Measurements from ENCODE around the gene PTP4A2.

Gene PTP4A2

GRCh38 chr1:31883357-31883942 is 54.7 kb downstream of the PTP4A2 start:
- DNase-seq: no peak

- no peak for DNase-seq
Measured at GRCh38 chr1:31881688-31882000, 56.5 kb downstream of the PTP4A2 start.

GRCh38 chr1:31880957-31881687 is 57.0 kb downstream of the PTP4A2 start:
- DNase-seq: no peak

- no peak for DNase-seq
Measured at GRCh38 chr1:31879981-31880608, 58.1 kb downstream of the PTP4A2 start.

GRCh38 chr1:31878058-31878457 is 60.1 kb downstream of the PTP4A2 start:
- DNase-seq: no peak

GRCh38 chr1:31877544-31877943 is 60.6 kb downstream of the PTP4A2 start:
- DNase-seq: no peak

GRCh38 chr1:31875636-31876236 is 62.4 kb downstream of the PTP4A2 start:
- DNase-seq: no peak

GRCh38 chr1:31874942-31875341 is 63.2 kb downstream of the PTP4A2 start:
- DNase-seq: no peak

- DNase-seq: peak; percentile 5
Measured at GRCh38 chr1:31872658-31873636, 65.2 kb downstream of the PTP4A2 start.

- no peak for DNase-seq
Measured at GRCh38 chr1:31871703-31872102, 66.5 kb downstream of the PTP4A2 start.

- DNase-seq: no peak
Measured at GRCh38 chr1:31870086-31870736, 68.0 kb downstream of the PTP4A2 start.

- DNase-seq: no peak
Measured at GRCh38 chr1:31869449-31869848, 68.7 kb downstream of the PTP4A2 start.

GRCh38 chr1:31868862-31869261 is 69.3 kb downstream of the PTP4A2 start:
- no peak for DNase-seq

GRCh38 chr1:31867546-31867945 is 70.6 kb downstream of the PTP4A2 start:
- DNase-seq: no peak

GRCh38 chr1:31866450-31867032 is 71.6 kb downstream of the PTP4A2 start:
- no peak for DNase-seq

GRCh38 chr1:31865728-31866449 is 72.3 kb downstream of the PTP4A2 start:
- DNase-seq: no peak

- DNase-seq: no peak
Measured at GRCh38 chr1:31862071-31862470, 76.1 kb downstream of the PTP4A2 start.

- no peak for DNase-seq
Measured at GRCh38 chr1:31861346-31861745, 76.8 kb downstream of the PTP4A2 start.

- DNase-seq: no peak
Measured at GRCh38 chr1:31860581-31860980, 77.6 kb downstream of the PTP4A2 start.

- no peak for DNase-seq
Measured at GRCh38 chr1:31859719-31860118, 78.4 kb downstream of the PTP4A2 start.

GRCh38 chr1:31859044-31859443 is 79.1 kb downstream of the PTP4A2 start:
- no peak for DNase-seq
